Measurements from ENCODE around the gene AMBRA1. TPM values are rescaled to one million over a fixed set of nuclear protein-coding genes. Genes with fewer than 3 reads are reported as not detected.

The AMBRA1 gene
- polyA plus RNA-seq, 1 of the 3 experiments (the other 2 are of a cell fraction), result 10.4 TPM

DNA sequence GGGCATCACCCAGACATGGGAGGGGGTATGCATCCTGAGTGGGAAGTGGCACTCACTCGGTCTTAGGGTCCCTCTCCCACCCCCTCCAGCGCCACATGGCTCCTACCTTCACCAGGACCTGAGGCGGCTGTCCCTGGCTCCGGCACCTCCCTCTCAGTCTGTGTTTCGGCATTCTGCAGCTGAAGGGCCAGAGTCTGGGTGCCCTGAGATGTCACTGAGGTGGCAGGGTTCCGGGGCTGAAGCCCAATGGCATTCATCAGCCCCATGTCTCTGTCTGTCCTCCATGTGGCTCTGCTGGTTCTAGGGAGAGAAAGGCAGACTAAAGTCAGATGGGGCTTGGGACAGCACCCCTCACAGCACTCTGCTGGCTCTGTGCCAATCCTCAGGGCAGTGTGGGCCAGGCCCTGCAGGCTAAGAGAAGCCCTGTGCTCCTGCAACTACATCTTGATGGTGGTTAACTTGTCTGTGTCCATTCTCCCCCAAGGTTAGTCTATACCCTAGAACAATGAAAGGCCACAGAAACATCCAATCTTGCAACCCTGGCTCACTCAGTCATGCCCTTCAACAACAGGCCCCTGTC is 185.3 kb downstream of the AMBRA1 start:
- H3K27me3 ChIP-seq (ENCODE audit: insufficient read depth), result no peaks in the 10 kb centered on the region
- no peak overlapping the region for H3K27ac ChIP-seq (ENCODE audit: low read depth in 2 of 2, low read length in 1 of 2)
- H2AFZ ChIP-seq (ENCODE audit: low read depth), result no peak overlapping the region
- no peak overlapping the region for H3K4me3 ChIP-seq (ENCODE audit: low read depth in 2 of 2, low read length in 1 of 2)
- H3K9me3 ChIP-seq, result no peaks in the 10 kb centered on the region
- peaks cover 0 to under 1% of the 10 kb centered on the region in 2 experiments; a peak in 1 of 4 replicates for H3K4me1 ChIP-seq (ENCODE audit: control insufficient read depth in 1 of 2, insufficient read depth in 2 of 2, low read depth in 1 of 2, low read length in 1 of 2)
- POLR2A ChIA-PET, result interaction anchor here (1.2 kb wide), 1 partner anchor 9 kb away, joined by 3 read pairs; no protein-coding TSS in a partner anchor
- peaks cover 13 to 22% of the 10 kb centered on the region in 2 experiments for H3K36me3 ChIP-seq (replicated peaks in 1 of 2; ENCODE audit: control insufficient read depth in 1 of 2, insufficient read depth in 2 of 2, low read length in 1 of 2)
- TF ChIP-seq TEAD4 (IDR thresholded peaks at IDR 0.05; ENCODE audit: borderline replicate concordance, insufficient read depth) (no peak), YY1 (IDR thresholded peaks at IDR 0.05; ENCODE audit: low read depth) (no peak), POLR2AphosphoS5 (IDR thresholded peaks at IDR 0.05; ENCODE audit: low read depth, low read length) (no peak), TCF12 (IDR thresholded peaks at IDR 0.05) (no peak), GABPA (IDR thresholded peaks at IDR 0.05; ENCODE audit: low read depth) (no peak), RXRA (IDR thresholded peaks at IDR 0.05; ENCODE audit: borderline replicate concordance, low read depth) (no peak), CHD2 (IDR thresholded peaks at IDR 0.05; ENCODE audit: low read length, partially characterized antibody) (no peak), SIN3A (IDR thresholded peaks at IDR 0.05; ENCODE audit: borderline replicate concordance, low read depth, low read length) (no peak), NRF1 (IDR thresholded peaks at IDR 0.05; ENCODE audit: low read depth, low read length) (no peak)
- TF ChIP-seq, protein P1, sequence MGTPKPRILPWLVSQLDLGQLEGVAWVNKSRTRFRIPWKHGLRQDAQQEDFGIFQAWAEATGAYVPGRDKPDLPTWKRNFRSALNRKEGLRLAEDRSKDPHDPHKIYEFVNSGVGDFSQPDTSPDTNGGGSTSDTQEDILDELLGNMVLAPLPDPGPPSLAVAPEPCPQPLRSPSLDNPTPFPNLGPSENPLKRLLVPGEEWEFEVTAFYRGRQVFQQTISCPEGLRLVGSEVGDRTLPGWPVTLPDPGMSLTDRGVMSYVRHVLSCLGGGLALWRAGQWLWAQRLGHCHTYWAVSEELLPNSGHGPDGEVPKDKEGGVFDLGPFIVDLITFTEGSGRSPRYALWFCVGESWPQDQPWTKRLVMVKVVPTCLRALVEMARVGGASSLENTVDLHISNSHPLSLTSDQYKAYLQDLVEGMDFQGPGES (IDR thresholded peaks at IDR 0.05; ENCODE audit: low read depth, low read length), result no peak
- TF ChIP-seq, protein P2, sequence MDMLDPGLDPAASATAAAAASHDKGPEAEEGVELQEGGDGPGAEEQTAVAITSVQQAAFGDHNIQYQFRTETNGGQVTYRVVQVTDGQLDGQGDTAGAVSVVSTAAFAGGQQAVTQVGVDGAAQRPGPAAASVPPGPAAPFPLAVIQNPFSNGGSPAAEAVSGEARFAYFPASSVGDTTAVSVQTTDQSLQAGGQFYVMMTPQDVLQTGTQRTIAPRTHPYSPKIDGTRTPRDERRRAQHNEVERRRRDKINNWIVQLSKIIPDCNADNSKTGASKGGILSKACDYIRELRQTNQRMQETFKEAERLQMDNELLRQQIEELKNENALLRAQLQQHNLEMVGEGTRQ (IDR thresholded peaks at IDR 0.05; ENCODE audit: borderline replicate concordance, low read depth, low read length), result no peak
- TF ChIP-seq, protein P3, sequence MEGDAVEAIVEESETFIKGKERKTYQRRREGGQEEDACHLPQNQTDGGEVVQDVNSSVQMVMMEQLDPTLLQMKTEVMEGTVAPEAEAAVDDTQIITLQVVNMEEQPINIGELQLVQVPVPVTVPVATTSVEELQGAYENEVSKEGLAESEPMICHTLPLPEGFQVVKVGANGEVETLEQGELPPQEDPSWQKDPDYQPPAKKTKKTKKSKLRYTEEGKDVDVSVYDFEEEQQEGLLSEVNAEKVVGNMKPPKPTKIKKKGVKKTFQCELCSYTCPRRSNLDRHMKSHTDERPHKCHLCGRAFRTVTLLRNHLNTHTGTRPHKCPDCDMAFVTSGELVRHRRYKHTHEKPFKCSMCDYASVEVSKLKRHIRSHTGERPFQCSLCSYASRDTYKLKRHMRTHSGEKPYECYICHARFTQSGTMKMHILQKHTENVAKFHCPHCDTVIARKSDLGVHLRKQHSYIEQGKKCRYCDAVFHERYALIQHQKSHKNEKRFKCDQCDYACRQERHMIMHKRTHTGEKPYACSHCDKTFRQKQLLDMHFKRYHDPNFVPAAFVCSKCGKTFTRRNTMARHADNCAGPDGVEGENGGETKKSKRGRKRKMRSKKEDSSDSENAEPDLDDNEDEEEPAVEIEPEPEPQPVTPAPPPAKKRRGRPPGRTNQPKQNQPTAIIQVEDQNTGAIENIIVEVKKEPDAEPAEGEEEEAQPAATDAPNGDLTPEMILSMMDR (IDR thresholded peaks at IDR 0.05), result no peak
- TF ChIP-seq, protein P4, sequence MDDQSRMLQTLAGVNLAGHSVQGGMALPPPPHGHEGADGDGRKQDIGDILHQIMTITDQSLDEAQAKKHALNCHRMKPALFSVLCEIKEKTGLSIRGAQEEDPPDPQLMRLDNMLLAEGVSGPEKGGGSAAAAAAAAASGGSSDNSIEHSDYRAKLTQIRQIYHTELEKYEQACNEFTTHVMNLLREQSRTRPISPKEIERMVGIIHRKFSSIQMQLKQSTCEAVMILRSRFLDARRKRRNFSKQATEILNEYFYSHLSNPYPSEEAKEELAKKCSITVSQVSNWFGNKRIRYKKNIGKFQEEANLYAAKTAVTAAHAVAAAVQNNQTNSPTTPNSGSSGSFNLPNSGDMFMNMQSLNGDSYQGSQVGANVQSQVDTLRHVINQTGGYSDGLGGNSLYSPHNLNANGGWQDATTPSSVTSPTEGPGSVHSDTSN (IDR thresholded peaks at IDR 0.05), result no peak
- TF ChIP-seq, protein P5, sequence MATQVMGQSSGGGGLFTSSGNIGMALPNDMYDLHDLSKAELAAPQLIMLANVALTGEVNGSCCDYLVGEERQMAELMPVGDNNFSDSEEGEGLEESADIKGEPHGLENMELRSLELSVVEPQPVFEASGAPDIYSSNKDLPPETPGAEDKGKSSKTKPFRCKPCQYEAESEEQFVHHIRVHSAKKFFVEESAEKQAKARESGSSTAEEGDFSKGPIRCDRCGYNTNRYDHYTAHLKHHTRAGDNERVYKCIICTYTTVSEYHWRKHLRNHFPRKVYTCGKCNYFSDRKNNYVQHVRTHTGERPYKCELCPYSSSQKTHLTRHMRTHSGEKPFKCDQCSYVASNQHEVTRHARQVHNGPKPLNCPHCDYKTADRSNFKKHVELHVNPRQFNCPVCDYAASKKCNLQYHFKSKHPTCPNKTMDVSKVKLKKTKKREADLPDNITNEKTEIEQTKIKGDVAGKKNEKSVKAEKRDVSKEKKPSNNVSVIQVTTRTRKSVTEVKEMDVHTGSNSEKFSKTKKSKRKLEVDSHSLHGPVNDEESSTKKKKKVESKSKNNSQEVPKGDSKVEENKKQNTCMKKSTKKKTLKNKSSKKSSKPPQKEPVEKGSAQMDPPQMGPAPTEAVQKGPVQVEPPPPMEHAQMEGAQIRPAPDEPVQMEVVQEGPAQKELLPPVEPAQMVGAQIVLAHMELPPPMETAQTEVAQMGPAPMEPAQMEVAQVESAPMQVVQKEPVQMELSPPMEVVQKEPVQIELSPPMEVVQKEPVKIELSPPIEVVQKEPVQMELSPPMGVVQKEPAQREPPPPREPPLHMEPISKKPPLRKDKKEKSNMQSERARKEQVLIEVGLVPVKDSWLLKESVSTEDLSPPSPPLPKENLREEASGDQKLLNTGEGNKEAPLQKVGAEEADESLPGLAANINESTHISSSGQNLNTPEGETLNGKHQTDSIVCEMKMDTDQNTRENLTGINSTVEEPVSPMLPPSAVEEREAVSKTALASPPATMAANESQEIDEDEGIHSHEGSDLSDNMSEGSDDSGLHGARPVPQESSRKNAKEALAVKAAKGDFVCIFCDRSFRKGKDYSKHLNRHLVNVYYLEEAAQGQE (IDR thresholded peaks at IDR 0.05; ENCODE audit: low read depth, low read length), result no peak
- no peak for DNase-seq
- H3K79me2 ChIP-seq (ENCODE audit: insufficient read depth), result no peaks in the 10 kb centered on the region
- no peaks in the 10 kb centered on the region for H3K9me2 ChIP-seq
- H3K9ac ChIP-seq, result no peak overlapping the region
- CTCF ChIA-PET, result interaction anchor here (0.6 to 4.5 kb wide), 6 partner anchors 9 to 63 kb away, joined by 3 to 26 read pairs (median 3); partner anchors contain the start of gene CHRM4
- 100% methylated on average over 3 of the region's 6 CpGs for WGBS (ENCODE audit: low lambda C conversion rate)
- no peaks in the 10 kb centered on the region for H4K20me1 ChIP-seq (ENCODE audit: insufficient read depth)
- no peaks in the 10 kb centered on the region for H3F3A ChIP-seq (replicated peaks; ENCODE audit: insufficient read depth)
- H3K4me2 ChIP-seq, result no peak overlapping the region
